Keratinocyte (primary cell): ENCODE results near the gene CRBN.

ENCODE experiments used
- CTCF ChIP-seq, 3 experiments: IDR thresholded peaks in 1 of 3; conservative IDR thresholded peaks in 1 of 3; optimal IDR thresholded peaks in 1 of 3; 2 replicates in 2 of 3; 3 replicates in 1 of 3; pipeline versions ENCODE3 to v1.5.1; 2011; ENCODE audit warnings: low read length in 3 of 3, mild to moderate bottlenecking in 3 of 3, moderate library complexity in 2 of 3, control low read depth in 1 of 3, inconsistent platforms in 1 of 3; ENCODE audit not compliant: insufficient read depth in 2 of 3; ENCODE audit errors: extremely low read depth in 1 of 3
- EZH2 ChIP-seq: IDR thresholded peaks from one replicate; pipeline ENCODE4 v1.6.1; 2012; ENCODE audit warnings: inconsistent platforms, mild to moderate bottlenecking, low read length, moderate library complexity

- no peak for TF ChIP-seq EZH2
- no peak for TF ChIP-seq CTCF (optimal IDR thresholded peaks at IDR 0.05 in 1 of 3, IDR thresholded peaks at IDR 0.05 in 1 of 3, conservative IDR thresholded peaks at IDR 0.05 in 1 of 3; ENCODE audit: extremely low read depth in 1 of 3, insufficient read depth in 2 of 3, low read length in 3 of 3)
These were observed 77.6 kb downstream of the CRBN start for GRCh38 chr3:3101660-3102458.
